Measurements from ENCODE around the gene LCN2. TPM values are rescaled to one million over a fixed set of nuclear protein-coding genes. Genes with fewer than 3 reads are reported as not detected.

Gene LCN2
- total RNA-seq, 1 experiment from 2014 or later: 153 TPM

DNA sequence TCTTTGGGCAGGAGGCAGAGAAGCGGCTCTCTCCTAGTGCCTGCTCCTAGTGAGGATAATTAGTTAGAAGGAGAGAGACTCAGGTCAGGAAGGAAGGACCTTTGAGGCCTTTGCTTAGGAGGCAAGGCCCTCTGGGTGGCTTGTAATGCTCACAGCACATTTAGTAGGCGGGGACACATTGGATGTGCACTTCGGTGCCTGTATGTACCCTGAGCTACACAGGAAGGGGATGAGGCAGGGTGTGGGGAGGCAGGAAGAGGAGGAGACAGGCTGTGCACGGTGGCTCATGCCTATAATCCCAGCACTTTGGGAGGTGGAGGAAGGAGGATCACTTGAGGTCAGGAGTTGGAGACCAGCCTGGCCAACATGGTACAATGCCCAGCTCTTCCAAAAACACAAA, 7.2 kb upstream of the LCN2 start:
- H3K27ac ChIP-seq (ENCODE audit: low read length): peak overlapping the region; percentile 99
- H3K4me3 ChIP-seq (ENCODE audit: low read length): no peak overlapping the region
- ATAC-seq: no peak
- no peak for TF ChIP-seq EZH2phosphoT487 (IDR thresholded peaks at IDR 0.05; ENCODE audit: borderline replicate concordance, low read length)
- no peak for TF ChIP-seq EZH2 (IDR thresholded peaks at IDR 0.05; ENCODE audit: low read length, unreplicated experiment)
- TF ChIP-seq, protein P1, sequence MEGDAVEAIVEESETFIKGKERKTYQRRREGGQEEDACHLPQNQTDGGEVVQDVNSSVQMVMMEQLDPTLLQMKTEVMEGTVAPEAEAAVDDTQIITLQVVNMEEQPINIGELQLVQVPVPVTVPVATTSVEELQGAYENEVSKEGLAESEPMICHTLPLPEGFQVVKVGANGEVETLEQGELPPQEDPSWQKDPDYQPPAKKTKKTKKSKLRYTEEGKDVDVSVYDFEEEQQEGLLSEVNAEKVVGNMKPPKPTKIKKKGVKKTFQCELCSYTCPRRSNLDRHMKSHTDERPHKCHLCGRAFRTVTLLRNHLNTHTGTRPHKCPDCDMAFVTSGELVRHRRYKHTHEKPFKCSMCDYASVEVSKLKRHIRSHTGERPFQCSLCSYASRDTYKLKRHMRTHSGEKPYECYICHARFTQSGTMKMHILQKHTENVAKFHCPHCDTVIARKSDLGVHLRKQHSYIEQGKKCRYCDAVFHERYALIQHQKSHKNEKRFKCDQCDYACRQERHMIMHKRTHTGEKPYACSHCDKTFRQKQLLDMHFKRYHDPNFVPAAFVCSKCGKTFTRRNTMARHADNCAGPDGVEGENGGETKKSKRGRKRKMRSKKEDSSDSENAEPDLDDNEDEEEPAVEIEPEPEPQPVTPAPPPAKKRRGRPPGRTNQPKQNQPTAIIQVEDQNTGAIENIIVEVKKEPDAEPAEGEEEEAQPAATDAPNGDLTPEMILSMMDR (conservative IDR thresholded peaks at IDR 0.05; ENCODE audit: low read depth, low read length): no peak
- ChIA-PET CTCF (no interaction called here), POLR2A (ENCODE audit: unreplicated experiment) (no interaction called here)
- no peaks in the 10 kb centered on the region for H3K9me2 ChIP-seq (replicated peaks; ENCODE audit: low read length)
- no peaks in the 10 kb centered on the region for H4K20me1 ChIP-seq (ENCODE audit: low read length)
- no TSS peak for BruUV-seq (replicated peaks)
- DNase-seq: no peak
- no peaks in the 10 kb centered on the region for H3K9me3 ChIP-seq (ENCODE audit: low read length)
- no peaks in the 10 kb centered on the region for H3K79me2 ChIP-seq (ENCODE audit: low read length)
- no peak overlapping the region for H3K4me2 ChIP-seq (ENCODE audit: low read length)
- H3K36me3 ChIP-seq (ENCODE audit: low read depth, low read length): no peaks in the 10 kb centered on the region
- H3K27me3 ChIP-seq (ENCODE audit: low read length): no peaks in the 10 kb centered on the region
- H3K4me1 ChIP-seq (ENCODE audit: insufficient read depth, low read length): peaks cover 49% of the 10 kb centered on the region
- intact Hi-C loops (cut with micrococcal nuclease): no loop called here
- H3K9ac ChIP-seq (ENCODE audit: low read length): peak overlapping the region; percentile 83
- H2AFZ ChIP-seq (ENCODE audit: low read length): no peak overlapping the region
- H3F3A ChIP-seq (ENCODE audit: low read length, unreplicated experiment): no peaks in the 10 kb centered on the region

DNA sequence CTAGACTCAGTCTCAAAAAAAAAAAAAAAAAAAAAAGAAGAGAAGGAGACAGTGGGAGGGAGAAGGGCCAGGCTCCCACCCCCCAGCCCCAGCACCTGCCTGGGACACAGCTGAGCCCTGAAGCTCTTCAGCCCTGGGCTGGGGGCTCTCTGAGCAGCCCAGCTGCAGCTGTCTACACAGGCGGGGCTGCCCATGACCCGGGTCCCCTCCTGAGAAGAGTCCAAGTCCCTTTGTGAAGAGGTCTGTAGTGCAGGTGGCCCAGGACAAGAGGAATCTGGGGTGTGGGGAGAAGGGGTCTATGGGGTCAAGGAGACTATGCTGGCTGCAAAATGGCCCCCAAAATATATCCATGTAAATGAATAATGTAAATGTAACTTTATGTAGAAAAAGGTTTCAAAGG, 6.7 kb upstream of the LCN2 start:
- Histone ChIP-seq H3F3A (ENCODE audit: low read length, unreplicated experiment) (no peaks in the 10 kb centered on the region), H3K4me2 (ENCODE audit: low read length) (0 out of 2 replicates have a peak overlapping the region, but pooled peaks have one; percentile 75), H3K27me3 (ENCODE audit: low read length) (no peaks in the 10 kb centered on the region), H3K79me2 (ENCODE audit: low read length) (no peaks in the 10 kb centered on the region), H3K4me1 (ENCODE audit: insufficient read depth, low read length) (peaks cover 44% of the 10 kb centered on the region), H3K36me3 (ENCODE audit: low read depth, low read length) (no peaks in the 10 kb centered on the region), H4K20me1 (ENCODE audit: low read length) (no peaks in the 10 kb centered on the region), H3K4me3 (ENCODE audit: low read length) (no peak overlapping the region), H3K27ac (ENCODE audit: low read length) (peak overlapping the region; percentile 99), H3K9me3 (ENCODE audit: low read length) (no peaks in the 10 kb centered on the region), H2AFZ (ENCODE audit: low read length) (no peak overlapping the region), H3K9ac (ENCODE audit: low read length) (peak overlapping the region; percentile 83), H3K9me2 (replicated peaks; ENCODE audit: low read length) (no peaks in the 10 kb centered on the region)
- ChIA-PET CTCF (no interaction called here), POLR2A (ENCODE audit: unreplicated experiment) (no interaction called here)
- no peak for ATAC-seq
- intact Hi-C loops (cut with micrococcal nuclease): no loop called here
- TF ChIP-seq EZH2phosphoT487 (IDR thresholded peaks at IDR 0.05; ENCODE audit: borderline replicate concordance, low read length): no peak
- TF ChIP-seq, protein P1 (conservative IDR thresholded peaks at IDR 0.05; ENCODE audit: low read depth, low read length): no peak
- TF ChIP-seq EZH2 (IDR thresholded peaks at IDR 0.05; ENCODE audit: low read length, unreplicated experiment): no peak
- no peak for DNase-seq
- BruUV-seq (replicated peaks): no TSS peak

DNA sequence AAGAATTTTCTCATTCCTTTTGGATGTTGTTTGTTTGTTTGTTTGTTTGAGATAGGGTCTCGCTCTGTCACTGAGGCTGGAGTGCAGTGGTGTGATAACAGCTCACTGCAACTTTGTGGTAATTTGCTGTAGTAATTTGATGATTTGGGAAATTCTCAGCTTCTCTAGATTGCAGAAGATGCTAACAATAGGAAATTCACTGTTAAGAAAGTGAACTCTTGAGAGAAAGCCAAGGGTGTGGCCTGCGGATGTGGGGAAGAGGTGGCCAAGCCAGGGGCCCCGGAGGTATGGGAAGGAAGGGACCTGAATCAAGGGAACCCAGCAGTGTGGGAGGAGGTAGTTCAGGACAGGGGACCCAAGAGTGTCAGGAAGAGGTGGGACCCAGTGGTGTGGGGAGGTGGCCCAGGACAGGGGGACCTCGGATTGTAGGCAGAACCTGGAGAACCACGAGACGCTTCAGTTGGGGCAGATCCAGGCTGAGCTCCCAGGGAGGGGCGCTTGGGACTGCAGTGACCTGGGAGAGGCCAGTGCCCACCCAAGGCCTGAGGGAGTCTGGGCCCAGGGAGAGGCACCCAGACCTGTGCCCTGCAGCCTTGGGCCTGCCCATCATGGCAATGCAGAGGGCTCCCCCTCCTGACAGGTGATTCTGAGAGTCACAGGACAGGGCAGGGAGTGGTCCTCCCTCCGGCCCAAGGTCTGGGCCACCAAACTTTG, 5.6 kb upstream of the LCN2 start:
- no peaks in the 10 kb centered on the region for H3K36me3 ChIP-seq (ENCODE audit: low read depth, low read length)
- H3K27me3 ChIP-seq (ENCODE audit: low read length): no peaks in the 10 kb centered on the region
- H3K4me2 ChIP-seq (ENCODE audit: low read length): peak overlapping the region; percentile 75
- peak; percentile 74 for DNase-seq
- H3K9ac ChIP-seq (ENCODE audit: low read length): peak overlapping the region; percentile 83
- TF ChIP-seq EZH2phosphoT487 (IDR thresholded peaks at IDR 0.05; ENCODE audit: borderline replicate concordance, low read length): no peak
- no peak for TF ChIP-seq EZH2 (IDR thresholded peaks at IDR 0.05; ENCODE audit: low read length, unreplicated experiment)
- TF ChIP-seq, protein P1 (conservative IDR thresholded peaks at IDR 0.05; ENCODE audit: low read depth, low read length): no peak
- H3K9me2 ChIP-seq (replicated peaks; ENCODE audit: low read length): no peaks in the 10 kb centered on the region
- peaks cover 50% of the 10 kb centered on the region for H3K4me1 ChIP-seq (ENCODE audit: insufficient read depth, low read length)
- peak overlapping the region; percentile 35; the same call in 1 of the 2 replicates for H3K4me3 ChIP-seq (ENCODE audit: low read length)
- TSS peak; percentile 72 for BruUV-seq (replicated peaks)
- peak; percentile 77 for ATAC-seq
- peak overlapping the region; percentile 99 for H3K27ac ChIP-seq (ENCODE audit: low read length)
- POLR2A ChIA-PET (ENCODE audit: unreplicated experiment): no interaction called here
- H2AFZ ChIP-seq (ENCODE audit: low read length): no peak overlapping the region
- no peaks in the 10 kb centered on the region for H4K20me1 ChIP-seq (ENCODE audit: low read length)
- no peaks in the 10 kb centered on the region for H3K9me3 ChIP-seq (ENCODE audit: low read length)
- intact Hi-C loops (cut with micrococcal nuclease): no loop called here
- H3F3A ChIP-seq (ENCODE audit: low read length, unreplicated experiment): no peaks in the 10 kb centered on the region
- CTCF ChIA-PET: no interaction called here
- H3K79me2 ChIP-seq (ENCODE audit: low read length): no peaks in the 10 kb centered on the region

Data from PC-3 (cell line).